ENCODE data around the gene MX1.

MX1 gene

DNA sequence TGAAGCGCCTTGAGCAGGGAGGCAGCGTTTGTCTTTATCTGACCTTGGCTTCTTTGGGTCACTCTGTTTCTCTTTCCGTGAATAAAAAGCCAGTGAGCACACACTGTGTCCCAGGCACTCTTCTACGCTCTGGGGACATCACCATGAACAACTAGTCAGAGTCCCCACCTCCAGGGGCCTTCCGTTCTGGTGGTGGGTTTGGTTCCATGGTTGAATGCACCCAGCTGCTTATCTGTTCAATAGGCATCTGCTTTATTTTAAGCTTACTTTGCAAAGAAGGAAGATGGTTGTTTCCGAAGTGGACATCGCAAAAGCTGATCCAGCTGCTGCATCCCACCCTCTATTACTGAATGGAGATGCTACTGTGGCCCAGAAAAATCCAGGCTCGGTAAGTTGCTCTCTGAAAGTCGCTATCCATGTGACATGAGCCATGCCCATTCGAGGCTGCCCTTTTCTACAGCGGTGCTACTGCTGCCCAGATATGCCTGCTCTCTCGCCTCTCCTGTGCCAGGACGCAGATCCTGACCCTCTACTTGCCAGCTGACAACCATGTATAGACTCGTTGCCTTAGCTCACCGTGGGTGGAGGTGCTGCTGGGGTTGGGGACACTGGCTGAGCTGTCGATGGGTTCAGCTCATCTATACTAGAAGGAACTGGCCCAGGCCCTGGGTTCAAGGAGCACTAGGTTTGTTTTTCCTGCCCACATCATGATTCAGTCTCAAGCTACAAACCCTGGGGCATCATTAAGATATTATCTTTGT lies 5.9 kb downstream of the MX1 start:
- DNase-seq (ENCODE audit: low read depth in 2 of 2): no peak

DNA sequence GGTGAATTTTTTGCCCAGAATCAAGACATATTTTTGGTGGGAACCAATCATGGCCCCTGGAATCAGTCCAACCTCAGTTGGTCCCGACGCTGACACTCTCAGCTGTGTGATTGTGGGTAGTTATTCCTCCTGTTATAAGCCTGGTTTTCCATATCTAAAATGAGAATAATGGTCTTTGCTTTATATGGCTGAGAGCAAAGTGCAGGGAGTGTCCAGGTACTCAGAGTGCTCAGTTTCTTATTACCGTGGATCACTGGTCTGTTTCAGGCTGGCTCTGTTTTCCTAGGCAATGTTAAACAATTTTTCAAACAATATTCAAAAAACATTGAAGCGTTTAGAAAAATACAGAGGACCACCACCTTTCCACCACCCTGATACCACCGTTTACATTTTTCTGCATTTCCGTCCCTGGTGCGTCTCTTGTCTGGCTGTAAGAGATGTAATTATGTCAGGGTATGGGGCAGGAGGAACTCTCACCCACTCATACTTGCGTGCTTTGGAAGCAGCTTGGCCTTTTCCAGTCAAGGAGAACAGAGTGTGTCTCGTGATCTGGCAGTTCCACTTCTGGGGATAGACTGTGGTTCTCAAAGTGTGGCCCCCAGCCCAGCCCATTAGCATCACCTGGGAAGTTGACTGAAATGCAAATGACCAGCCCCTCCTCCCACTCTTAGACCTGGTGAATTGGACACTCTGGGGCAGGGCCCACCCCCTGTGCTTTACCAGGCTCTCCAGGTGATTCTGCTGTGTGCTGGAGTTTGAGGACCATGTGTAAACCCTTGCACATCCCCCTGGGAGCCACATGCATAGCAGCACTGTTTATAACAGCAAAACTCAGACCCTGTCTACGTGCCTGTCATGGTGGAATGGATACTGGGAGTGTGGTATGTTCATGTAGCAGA lies 6.8 kb downstream of the MX1 start:
- no peak for DNase-seq (ENCODE audit: low read depth in 2 of 2)

- DNase-seq (ENCODE audit: low read depth in 2 of 2): no peak
Measured at GRCh38 chr21:41433566-41433965, 7.5 kb downstream of the MX1 start.

- no peak for DNase-seq (ENCODE audit: low read depth in 2 of 2)
Measured at GRCh38 chr21:41435706-41436105, 9.7 kb downstream of the MX1 start.

DNA sequence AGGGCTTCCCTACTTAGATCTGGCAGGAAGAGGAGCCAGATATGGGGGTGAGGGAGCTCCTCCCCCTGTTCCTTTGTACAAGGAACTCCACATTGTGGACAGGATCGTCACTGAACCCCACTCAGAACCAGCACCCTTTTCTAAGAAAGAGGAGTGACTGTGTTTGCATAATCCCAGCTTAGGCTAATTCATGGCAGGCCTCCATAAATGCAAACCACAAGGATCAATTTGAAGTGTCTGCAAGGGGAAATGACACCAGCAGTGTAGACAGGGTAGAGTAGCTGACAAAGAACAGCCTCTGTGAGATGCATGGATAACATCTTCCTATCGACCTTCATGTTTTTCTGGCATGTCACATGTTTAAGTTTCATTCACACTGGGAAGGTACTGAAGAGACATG lies 11.7 kb downstream of the MX1 start:
- DNase-seq (ENCODE audit: low read depth in 2 of 2): no peak

DNA sequence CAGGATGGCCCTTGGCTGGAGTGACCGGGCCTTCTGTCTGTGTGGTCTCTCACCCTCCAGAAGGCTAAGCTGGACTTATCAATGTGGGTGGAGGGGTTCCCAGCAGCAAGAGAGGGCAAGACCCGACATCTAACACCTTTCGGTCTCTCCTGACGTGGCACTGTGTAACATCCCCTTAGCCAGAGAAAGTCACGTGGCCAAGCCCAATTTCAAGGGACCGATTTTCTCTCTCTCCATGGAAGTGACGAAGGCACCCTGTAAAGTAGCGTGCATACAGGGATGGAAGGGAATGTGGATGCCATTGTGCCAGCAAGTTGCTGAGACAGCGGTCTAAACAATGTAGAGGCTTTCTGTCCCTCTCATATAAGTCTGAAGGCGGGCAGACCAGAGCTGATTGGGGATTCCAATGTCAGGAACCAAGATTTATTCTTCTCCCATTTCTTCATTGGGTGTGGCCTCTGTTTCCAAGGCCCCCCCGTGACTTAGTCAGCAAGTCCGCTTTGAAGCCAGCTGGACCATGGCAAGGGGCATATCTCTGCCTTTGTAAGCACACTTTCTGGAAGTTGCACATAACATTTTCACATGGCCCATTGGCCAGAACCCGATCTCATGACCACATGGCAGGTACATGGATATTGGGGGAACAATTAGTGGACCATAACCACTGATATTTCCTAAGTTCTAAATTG lies 12.5 kb downstream of the MX1 start:
- DNase-seq (ENCODE audit: low read depth in 2 of 2): no peak

- DNase-seq (ENCODE audit: low read depth in 2 of 2): no peak
Measured at GRCh38 chr21:41439248-41439647, 13.2 kb downstream of the MX1 start.

- no peak for DNase-seq (ENCODE audit: low read depth in 2 of 2)
Measured at GRCh38 chr21:41441546-41441945, 15.5 kb downstream of the MX1 start.

- no peak for DNase-seq (ENCODE audit: low read depth in 2 of 2)
Measured at GRCh38 chr21:41442481-41443186, 16.6 kb downstream of the MX1 start.

GRCh38 chr21:41443562-41443961 lies 17.5 kb downstream of the MX1 start:
- no peak for DNase-seq (ENCODE audit: low read depth in 2 of 2)

DNA sequence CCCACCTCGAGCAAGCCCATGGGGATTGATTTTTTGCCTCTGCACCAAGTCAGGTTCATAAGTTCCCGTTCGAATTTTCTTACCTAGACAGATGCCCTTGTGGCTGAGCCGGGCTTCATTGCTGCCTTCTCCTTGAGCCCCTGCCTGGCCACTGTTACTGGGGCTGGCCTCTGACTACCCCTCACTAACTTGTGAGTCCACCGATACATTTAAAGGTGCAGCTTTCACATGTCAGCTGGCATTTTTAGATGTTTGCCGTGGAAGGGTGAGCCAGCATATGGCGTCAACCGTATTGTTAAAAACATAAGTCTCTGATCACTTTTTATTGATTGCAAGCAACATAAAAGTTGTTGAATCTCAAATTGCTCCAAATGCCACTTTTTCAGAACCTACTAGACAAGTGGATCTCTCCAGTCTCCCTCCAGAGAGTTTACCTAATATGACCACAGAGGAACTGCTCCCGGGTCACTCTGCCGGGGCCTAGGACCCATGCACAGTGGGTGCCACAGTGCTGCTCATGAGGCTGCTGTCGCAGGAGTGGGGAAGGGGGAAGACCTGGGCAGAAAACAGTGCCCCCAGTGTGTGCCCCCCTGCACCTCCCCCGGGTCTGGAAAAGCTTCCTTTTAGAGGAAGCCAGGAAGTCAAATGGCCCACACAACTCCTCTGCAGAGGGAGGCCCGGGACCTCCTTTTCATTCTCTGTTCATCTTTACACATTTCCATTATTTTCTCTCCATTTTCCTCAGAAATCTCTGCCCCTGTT lies 18.8 kb downstream of the MX1 start:
- DNase-seq (ENCODE audit: low read depth in 2 of 2): no peak

GRCh38 chr21:41445465-41445862 lies 19.4 kb downstream of the MX1 start:
- no peak for DNase-seq (ENCODE audit: low read depth in 2 of 2)

DNA sequence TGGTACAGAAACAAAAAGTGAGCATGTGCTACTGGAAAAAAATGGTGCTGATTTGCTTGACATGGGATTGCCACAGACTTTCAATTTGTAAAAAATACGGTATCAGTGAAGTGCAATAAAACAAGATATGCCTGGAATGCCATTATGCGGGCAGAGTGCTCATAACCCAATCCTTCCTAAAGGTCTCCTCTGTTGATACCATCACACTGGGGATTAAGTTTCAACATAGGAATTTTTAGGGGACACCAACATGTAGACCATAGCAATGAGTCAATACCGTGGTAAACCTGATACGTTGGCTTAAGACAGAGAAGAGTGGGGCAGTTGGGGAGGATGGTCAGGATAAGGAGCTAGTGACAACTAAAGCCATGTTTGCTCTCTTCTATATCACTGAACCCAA lies 20.5 kb downstream of the MX1 start:
- no peak for DNase-seq (ENCODE audit: low read depth in 2 of 2)

DNA sequence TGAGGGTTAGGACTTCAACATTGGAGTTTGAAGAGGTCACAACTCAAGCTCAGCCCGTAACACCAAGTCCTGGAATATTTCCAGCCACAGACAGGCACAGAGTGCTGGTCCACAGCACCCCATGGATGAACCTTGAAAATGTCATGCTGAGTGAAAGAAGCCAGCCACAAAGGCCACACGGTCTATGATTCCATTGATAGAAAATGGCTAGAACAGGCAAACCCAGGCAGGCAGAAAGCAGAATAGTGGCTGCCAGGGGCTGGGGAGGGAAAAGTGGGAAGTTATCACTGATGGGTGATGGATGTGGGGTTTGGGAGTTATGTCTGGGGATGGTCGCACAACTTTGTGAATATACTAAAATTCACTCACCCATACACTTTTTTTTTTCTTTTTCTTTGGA lies 21.3 kb downstream of the MX1 start:
- DNase-seq (ENCODE audit: low read depth in 2 of 2): no peak

- no peak for DNase-seq (ENCODE audit: low read depth in 2 of 2)
Measured at GRCh38 chr21:41449613-41450012, 23.6 kb downstream of the MX1 start.

DNA sequence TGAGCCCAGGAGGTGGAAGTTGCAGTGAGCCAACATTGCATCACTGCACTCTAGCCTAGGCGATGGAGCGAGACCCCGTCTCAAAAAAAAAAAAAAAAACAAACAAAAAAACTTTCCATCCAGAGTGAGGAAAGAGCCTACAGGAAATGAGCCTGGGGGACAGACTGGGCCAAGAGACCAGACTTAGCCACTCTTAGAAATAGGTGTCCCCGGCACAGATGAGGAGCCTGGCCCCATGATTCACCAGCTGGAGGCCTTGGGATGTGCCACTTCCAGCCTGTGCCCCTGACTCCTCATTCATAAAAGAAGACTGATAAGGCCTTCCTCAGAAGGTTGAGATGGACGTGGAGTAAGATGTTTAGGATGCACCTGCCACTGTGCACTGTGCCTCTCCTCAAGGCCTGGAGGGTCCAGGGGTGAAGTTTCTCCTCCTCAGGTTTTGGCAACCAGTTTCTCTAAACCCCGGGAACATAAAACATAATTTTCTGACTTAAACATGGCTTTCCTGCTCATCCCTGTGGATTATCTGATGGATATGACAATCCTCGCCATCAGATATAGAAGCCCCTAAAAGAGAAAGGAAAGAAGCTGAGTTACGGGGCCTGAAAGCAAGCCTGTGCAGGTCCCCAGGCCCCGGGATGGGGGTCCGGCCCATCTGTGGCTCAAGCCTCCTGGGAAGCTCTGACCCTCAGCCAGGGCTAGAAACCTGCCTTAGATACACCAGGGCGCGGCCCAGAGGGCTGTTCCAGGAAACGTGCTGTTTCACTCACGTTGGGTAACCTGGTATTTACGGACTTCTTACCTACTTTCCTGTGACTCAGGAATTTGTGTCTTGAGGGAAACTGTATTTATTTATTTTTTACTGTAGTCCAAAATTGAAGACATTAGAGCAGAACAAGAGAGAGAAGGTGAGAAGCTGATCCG lies 26.0 kb downstream of the MX1 start:
- no peak for DNase-seq (ENCODE audit: low read depth in 2 of 2)

DNA sequence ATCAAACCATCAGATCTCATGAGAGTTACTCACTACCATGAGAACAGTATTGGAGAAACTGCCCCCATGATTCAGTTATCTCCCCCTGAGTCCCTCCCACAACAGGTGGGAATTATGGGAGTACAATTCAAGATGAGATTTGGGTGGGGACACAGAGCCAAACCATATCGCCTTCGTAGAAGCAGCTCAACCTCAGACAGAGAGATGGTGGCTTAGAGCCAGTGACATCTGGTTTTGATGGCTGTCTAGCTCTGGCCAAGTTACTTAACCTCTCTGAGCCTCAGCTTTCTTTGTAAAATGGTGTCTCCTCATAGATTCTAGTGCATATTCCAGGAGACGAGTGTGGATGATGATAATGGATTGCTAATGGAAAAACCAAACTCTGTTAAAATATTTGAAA lies 27.2 kb downstream of the MX1 start:
- DNase-seq (ENCODE audit: low read depth in 2 of 2): no peak

DNA sequence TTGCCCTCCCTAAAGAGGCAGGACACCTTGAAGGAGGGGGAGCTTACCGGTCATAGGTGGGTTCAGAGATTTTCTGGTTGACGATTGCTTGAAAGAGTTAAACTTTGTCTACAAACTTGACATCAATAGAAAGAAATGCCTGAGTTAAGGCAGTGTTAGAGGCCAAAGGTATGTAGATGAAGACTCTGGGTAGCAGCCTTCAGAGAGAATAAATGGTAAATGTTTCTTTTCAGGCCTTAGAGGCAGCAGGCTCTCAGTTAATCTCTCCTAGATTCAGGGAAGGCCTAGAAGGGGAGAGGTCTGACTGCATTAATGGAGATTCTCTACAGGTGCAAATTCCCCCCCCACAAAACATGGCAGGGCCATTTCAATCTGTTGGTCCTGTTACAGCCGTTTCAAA lies 27.7 kb downstream of the MX1 start:
- no peak for DNase-seq (ENCODE audit: low read depth in 2 of 2)

DNA sequence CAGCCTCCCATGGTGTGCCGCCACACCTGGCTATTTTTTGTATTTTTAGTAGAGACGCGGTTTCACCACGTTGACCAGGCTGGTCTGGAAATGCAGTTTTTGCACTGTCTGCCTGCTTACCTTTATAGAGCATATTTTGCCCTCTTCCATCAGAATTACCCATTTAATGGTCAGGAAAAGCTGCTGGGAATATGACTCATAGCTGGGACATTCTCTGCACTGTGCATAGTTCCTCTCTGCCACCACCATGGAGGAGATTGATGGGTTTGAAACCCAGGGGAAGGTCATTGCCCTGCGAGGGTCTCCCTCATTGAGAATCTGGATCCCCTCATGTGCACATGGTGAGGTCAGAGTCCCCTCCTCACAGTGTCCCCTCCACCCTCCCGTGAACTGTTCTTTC lies 32.1 kb downstream of the MX1 start:
- no peak for DNase-seq (ENCODE audit: low read depth in 2 of 2)

DNA sequence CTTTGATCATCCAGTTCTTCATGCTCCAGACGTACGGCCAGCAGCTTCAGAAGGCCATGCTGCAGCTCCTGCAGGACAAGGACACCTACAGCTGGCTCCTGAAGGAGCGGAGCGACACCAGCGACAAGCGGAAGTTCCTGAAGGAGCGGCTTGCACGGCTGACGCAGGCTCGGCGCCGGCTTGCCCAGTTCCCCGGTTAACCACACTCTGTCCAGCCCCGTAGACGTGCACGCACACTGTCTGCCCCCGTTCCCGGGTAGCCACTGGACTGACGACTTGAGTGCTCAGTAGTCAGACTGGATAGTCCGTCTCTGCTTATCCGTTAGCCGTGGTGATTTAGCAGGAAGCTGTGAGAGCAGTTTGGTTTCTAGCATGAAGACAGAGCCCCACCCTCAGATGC lies 32.5 kb downstream of the MX1 start:
- DNase-seq (ENCODE audit: low read depth in 2 of 2): no peak
